HG02623 (cell line): ENCODE data around the gene PAGE4.

Experiments
- ATAC-seq: cut with Tn5 transposase; IDR thresholded peaks from one replicate; pipeline ENCODE4 v1.9.1; 2021; ENCODE audit warnings: moderate library complexity; ENCODE audit not compliant: unreplicated experiment

The PAGE4 gene

DNA sequence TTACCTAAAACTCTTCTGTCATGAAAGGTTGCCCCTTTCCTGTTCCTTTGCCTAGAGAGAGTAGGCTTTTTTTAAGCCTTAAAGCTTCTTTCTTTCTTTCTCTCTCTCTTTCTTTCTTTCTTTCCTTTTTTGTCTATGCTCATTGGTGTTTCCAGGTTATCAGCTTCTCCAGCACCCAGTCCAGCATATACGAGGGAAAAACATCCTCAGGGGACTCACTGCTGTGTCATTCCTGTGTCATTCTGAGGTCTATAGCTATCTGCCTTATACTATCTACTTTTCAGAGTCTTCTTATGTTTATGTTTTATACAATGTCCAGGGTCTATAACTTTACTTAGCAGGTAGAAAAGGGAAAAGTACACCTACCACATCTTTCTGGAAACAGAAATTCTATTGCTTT, 39.6 kb downstream of the PAGE4 start:
- no peak for ATAC-seq

GRCh38 chrX:49876750-49877149, 47.6 kb downstream of the PAGE4 start:
- ATAC-seq = no peak

DNA sequence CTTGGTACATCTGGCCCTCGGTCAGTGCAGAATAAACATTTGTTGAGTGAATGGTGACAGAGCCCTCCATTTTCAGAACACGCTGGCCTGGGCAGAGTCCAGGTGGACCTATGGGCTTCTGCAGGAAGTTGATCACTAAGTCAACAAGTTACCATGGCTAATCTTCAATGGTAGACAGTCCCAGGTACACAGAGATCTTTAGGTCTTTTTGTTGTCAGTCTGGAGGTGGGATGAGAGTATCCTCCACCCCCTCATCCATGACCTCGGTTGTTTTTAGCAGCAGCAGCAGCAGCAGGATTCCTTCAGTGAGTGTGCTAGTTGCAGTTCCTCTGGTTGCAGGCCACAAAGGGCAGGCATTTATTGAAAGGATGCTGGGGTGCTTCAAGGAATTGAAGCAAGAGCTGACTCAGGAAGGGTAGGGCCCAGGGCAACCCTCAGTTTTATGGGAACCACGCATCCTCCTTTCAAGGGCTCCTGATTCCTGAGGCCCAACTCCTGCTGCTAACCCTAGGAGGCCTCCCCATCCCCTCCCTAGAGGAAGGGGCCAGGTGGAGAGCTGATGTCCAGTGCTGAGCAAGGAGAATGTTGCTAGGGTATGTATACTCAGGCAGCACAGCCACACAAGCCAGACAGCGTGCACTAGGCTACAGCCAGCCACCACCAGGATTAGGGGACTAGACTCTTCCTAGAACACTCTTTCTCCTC, 48.4 kb downstream of the PAGE4 start:
- ATAC-seq = no peak

GRCh38 chrX:49878128-49878833, 49.2 kb downstream of the PAGE4 start:
- ATAC-seq = no peak

DNA sequence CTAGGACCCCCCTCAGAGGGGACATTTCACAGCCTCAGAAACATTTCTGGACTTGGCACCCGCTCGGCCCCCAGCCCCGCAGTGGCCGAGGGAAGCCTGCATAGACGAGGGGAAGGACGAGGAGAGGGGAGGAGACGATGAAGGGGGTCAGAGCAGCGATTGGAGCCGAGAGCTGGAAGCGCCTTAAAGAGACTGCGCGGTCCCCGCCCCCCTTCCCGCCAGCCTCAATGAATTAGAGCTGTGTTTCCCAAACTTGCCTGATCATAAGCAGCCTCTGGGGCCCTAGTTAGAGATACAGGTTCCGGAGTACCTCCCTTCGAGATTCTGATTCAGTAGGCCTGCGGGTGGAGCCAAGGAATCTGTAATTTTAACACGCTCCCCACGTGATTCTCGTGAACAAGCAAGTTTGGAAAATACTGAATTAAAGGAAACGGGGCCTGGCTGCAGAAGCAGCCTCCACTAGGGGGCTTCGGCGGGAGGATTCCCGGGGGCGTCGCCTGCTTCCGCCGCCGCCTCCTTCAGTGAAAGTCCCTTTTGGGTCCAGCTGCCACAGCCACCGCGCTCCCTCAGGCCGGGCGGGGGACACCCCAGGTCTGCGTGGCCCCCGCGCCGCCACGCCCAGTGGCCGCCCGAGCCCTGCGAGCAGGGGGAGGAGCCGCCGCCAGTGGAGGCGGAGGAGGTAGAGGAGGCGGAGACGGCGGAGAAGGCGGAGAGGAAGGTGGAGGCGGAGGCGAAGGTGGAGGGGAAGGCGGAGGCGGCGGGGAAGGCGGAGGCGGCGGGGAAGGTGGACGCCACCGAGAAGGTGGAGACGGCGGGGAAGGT, 49.9 kb downstream of the PAGE4 start, which contains the start of gene USP27X:
USP27X (plus strand) TSS at position 651 of the 822 bp plus-strand sequence. CDS start 824 bp downstream, outside the sequence.
- peak; percentile 91 for ATAC-seq

DNA sequence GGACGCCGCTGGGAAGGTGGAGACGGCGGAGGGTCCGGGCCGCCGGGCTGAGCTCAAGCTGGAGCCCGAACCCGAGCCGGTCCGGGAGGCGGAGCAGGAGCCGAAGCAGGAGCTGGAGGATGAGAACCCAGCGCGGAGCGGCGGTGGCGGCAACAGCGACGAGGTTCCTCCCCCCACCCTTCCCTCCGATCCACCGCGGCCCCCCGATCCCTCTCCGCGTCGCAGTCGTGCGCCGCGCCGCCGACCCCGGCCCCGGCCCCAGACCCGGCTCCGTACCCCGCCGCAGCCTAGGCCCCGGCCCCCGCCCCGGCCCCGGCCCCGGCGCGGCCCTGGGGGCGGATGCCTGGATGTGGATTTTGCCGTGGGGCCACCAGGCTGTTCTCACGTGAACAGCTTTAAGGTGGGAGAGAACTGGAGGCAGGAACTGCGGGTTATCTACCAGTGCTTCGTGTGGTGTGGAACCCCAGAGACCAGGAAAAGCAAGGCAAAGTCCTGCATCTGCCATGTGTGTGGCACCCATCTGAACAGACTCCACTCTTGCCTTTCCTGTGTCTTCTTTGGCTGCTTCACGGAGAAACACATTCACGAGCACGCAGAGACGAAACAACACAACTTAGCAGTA, 50.7 kb downstream of the PAGE4 start:
- no peak for ATAC-seq

- ATAC-seq = no peak
These were observed 51.6 kb downstream of the PAGE4 start for GRCh38 chrX:49880668-49881067.
